WERI-Rb-1 (cell line): Measurements from ENCODE around the gene MAGEA3.
"Not testable (repeated sequence)": the region's sequence is repeated elsewhere in the genome, so short reads cannot be mapped to it uniquely, and the experiment has no call there.

Experiments used
- DNase-seq: peaks from one replicate; pipeline ENCODE4 v3.0.0-alpha.2; 2020
- H3K27ac ChIP-seq: fragments of 250-450 bp; sonication (Bioruptor Pico); 2 replicates; pipeline ENCODE4 v1.5.1; 2020; ENCODE audit warnings: mild to moderate bottlenecking, moderate library complexity
- H3K27me3 ChIP-seq: fragments of 250-450 bp; sonication (Bioruptor Pico); 2 replicates; pipeline ENCODE4 v1.5.1; 2021; ENCODE audit warnings: mild to moderate bottlenecking, low read depth, moderate library complexity; ENCODE audit not compliant: insufficient read depth, severe bottlenecking
- H3K36me3 ChIP-seq: fragments of 250-450 bp; sonication (Bioruptor Pico); 2 replicates; pipeline ENCODE4 v1.5.1; 2020; ENCODE audit warnings: mild to moderate bottlenecking, moderate library complexity
- H3K4me3 ChIP-seq: 2 replicates; pipeline ENCODE4 v1.5.1; 2011; ENCODE audit warnings: low read depth, mild to moderate bottlenecking, control low read depth, low read length
- H3K9me3 ChIP-seq: fragments of 250-450 bp; sonication (Bioruptor Pico); 2 replicates; pipeline ENCODE4 v1.5.1; 2021; ENCODE audit warnings: mild to moderate bottlenecking, moderate library complexity; ENCODE audit not compliant: severe bottlenecking
- TF ChIP-seq, protein P1 (sequence below): IDR thresholded peaks from 2 replicates; pipeline ENCODE4 v1.5.1; 2011; ENCODE audit warnings: low read depth, mild to moderate bottlenecking, control low read depth, inconsistent platforms, low read length

The MAGEA3 gene, protein sequence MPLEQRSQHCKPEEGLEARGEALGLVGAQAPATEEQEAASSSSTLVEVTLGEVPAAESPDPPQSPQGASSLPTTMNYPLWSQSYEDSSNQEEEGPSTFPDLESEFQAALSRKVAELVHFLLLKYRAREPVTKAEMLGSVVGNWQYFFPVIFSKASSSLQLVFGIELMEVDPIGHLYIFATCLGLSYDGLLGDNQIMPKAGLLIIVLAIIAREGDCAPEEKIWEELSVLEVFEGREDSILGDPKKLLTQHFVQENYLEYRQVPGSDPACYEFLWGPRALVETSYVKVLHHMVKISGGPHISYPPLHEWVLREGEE

DNA sequence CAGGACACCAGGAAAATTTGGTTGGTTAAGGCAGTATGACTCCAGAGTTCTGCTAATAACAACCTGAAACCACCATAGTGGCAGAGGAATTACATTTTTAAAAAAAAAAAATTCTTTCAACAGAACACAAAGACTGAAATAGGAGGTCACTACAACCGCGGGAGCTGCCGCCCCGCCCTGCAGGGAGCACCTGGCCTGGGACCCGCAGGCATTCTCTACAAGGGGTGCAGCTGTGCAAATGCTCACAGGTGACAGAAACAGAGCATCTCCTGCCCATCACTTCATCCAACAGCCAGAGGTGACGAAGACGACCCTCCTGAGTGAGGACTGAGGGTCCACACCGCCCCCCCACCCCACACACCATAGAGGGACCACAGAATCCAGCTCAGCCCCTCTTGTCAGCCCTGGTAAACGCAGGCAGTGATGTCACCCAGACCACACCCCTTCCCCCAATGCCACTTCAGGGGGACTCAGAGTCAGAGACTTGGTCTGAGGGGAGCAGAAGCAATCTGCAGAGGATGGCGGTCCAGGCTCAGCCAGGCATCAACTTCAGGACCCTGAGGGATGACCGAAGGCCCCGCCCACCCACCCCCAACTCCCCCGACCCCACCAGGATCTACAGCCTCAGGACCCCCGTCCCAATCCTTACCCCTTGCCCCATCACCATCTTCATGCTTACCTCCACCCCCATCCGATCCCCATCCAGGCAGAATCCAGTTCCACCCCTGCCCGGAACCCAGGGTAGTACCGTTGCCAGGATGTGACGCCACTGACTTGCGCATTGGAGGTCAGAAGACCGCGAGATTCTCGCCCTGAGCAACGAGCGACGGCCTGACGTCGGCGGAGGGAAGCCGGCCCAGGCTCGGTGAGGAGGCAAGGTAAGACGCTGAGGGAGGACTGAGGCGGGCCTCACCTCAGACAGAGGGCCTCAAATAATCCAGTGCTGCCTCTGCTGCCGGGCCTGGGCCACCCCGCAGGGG is at the start of gene MAGEA3:
Gene MAGEA3 (plus strand): TSS at position 843 of the 980 bp plus-strand sequence. CDS start 2,039 bp downstream, outside the sequence.
- H3K27ac ChIP-seq, H3K27me3 ChIP-seq, H3K36me3 ChIP-seq, H3K4me3 ChIP-seq, DNase-seq, H3K9me3 ChIP-seq: not testable (repeated sequence)

DNA sequence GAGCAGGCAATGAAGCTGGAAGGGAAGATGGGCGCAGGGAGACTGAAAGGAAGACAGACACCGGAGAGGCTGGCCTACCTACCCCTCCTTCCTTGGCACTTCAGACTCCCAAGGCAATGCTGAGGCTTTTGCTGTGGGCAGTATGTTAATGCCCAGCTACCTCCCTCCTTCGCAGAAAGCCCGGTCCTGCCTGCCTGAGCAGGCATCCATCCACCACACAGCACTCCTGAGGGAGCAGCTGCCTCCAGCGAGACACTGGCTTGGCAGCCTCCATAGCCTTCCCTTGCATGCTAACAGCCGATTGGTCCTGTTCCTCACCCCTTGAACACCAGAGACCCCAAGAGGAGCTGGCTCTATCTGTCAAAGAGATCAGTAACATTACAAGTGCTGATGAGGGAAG is 46.5 kb upstream of the MAGEA3 start:
- H3K4me3 ChIP-seq: no peak overlapping the region
- peaks cover 9% of the 10 kb centered on the region for H3K27me3 ChIP-seq
- H3K27ac ChIP-seq: no peak overlapping the region
- no peaks in the 10 kb centered on the region for H3K9me3 ChIP-seq
- no peak for DNase-seq
- H3K36me3 ChIP-seq: peaks cover 57% of the 10 kb centered on the region
- TF ChIP-seq, protein P1, sequence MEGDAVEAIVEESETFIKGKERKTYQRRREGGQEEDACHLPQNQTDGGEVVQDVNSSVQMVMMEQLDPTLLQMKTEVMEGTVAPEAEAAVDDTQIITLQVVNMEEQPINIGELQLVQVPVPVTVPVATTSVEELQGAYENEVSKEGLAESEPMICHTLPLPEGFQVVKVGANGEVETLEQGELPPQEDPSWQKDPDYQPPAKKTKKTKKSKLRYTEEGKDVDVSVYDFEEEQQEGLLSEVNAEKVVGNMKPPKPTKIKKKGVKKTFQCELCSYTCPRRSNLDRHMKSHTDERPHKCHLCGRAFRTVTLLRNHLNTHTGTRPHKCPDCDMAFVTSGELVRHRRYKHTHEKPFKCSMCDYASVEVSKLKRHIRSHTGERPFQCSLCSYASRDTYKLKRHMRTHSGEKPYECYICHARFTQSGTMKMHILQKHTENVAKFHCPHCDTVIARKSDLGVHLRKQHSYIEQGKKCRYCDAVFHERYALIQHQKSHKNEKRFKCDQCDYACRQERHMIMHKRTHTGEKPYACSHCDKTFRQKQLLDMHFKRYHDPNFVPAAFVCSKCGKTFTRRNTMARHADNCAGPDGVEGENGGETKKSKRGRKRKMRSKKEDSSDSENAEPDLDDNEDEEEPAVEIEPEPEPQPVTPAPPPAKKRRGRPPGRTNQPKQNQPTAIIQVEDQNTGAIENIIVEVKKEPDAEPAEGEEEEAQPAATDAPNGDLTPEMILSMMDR: no peak

DNA sequence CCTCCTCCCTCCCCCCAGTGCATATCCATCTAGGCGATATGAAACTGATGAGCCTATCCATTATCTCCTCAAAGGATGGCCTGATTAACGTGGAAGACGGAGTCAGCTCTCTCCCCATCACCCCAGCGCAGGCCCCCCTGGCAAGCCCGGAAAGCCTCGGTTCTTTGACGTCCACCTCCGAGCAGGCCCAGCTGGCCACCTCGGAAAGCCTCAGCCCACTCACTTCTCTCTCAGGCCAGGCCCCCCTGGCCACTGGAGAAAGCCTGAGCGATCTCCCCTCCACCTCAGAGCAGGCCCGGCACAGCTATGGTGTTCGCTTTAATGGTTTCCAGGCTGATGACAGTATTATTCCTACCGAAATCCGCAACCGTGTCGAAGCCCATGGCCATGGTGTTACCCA is 46.1 kb upstream of the MAGEA3 start:
- Histone ChIP-seq H3K27ac (no peak overlapping the region), H3K4me3 (no peak overlapping the region), H3K27me3 (peaks cover 9% of the 10 kb centered on the region), H3K9me3 (no peaks in the 10 kb centered on the region), H3K36me3 (peaks cover 54% of the 10 kb centered on the region)
- no peak for DNase-seq
- TF ChIP-seq, protein P1: no peak

DNA sequence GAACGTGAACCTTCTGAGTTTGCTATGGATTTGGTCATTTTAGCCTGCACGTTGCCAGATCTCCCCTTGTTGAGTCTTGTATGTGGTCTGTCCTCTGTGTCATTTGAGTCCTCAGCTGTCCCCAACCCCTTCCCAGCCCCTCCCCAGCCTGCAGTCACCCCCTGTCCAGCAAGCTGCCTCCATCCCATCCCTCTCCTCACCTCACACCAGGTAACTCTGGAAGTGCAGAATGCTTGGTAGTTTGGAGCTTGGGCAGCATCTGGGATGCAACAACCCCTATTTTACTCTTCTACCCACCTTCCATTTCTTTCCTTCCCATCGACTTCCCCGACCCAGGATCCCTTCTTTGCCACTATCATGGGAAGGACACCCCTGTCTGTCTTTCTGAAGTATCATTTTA is 42.5 kb upstream of the MAGEA3 start:
- DNase-seq: no peak
- peaks cover 6% of the 10 kb centered on the region for H3K27me3 ChIP-seq
- no peak overlapping the region for H3K4me3 ChIP-seq
- H3K27ac ChIP-seq: no peak overlapping the region
- H3K9me3 ChIP-seq: no peaks in the 10 kb centered on the region
- peaks cover 23% of the 10 kb centered on the region for H3K36me3 ChIP-seq
- TF ChIP-seq, protein P1: no peak

DNA sequence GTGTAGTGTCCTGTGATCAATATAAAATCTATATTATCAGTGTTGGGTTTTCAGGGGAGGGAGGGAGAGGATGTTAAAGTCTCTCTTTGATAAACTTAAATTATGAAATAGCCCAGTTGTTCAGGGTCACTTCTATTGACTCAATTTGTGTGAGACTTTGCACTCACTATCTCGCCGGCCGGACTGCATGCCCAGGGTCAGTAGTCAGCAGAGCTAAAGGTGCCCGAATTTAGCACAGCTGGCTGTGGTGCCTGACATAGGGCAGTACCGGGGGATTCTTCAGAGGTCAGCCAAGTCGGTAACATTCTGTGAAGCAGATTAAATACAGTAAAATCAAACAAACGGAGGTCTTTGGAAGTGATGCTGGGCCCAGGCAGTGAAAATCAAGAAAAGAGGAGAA is 41.7 kb upstream of the MAGEA3 start:
- DNase-seq: no peak
- TF ChIP-seq, protein P1: no peak
- H3K4me3 ChIP-seq: no peak overlapping the region
- H3K36me3 ChIP-seq: peaks cover 15% of the 10 kb centered on the region
- no peak overlapping the region for H3K27ac ChIP-seq
- no peaks in the 10 kb centered on the region for H3K9me3 ChIP-seq
- H3K27me3 ChIP-seq: peaks cover 2% of the 10 kb centered on the region

DNA sequence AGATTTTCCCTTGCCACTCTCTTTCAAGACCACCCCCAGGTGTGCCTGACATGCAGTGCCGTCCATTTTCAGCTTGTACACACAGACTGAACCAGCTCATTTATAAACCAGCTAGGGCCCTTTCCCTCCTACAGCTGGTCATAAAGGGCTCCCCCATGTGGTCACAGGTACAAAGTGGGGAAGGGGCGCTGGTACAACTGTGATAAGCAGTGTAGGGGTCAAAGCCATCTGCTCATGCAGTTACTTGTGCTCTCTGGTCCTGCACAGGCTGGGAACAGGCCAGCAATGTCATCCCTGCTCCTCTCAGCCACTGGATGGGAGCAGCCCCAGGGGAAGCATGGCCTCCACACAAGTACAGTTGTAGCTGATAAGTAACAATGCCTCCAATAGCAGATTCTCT is 40.3 kb upstream of the MAGEA3 start:
- DNase-seq: peak; percentile 58
- H3K4me3 ChIP-seq: no peak overlapping the region
- H3K27me3 ChIP-seq: peaks cover 2% of the 10 kb centered on the region
- TF ChIP-seq, protein P1: peak; percentile 73
- peaks cover 3% of the 10 kb centered on the region; the same call in 1 of the 2 replicates for H3K36me3 ChIP-seq
- no peaks in the 10 kb centered on the region for H3K9me3 ChIP-seq
- no peak overlapping the region for H3K27ac ChIP-seq
